OCI-LY3 (cell line): Measurements from ENCODE around the gene OSBPL6.

Experiments used
- CTCF ChIP-seq: fragments of 200-600, 300-600 bp; sonication (generic); IDR thresholded peaks from 2 replicates; pipeline ENCODE4 v1.5.1; 2014; ENCODE audit warnings: antibody characterized with exemption, low read length, low read depth
- EZH2phosphoT487 ChIP-seq: fragments of 200-600 bp; shearing (Covaris generic); IDR thresholded peaks from 2 replicates; pipeline ENCODE4 v1.6.1; 2018; ENCODE audit warnings: antibody characterized with exemption, mixed run types, low read depth

DNA sequence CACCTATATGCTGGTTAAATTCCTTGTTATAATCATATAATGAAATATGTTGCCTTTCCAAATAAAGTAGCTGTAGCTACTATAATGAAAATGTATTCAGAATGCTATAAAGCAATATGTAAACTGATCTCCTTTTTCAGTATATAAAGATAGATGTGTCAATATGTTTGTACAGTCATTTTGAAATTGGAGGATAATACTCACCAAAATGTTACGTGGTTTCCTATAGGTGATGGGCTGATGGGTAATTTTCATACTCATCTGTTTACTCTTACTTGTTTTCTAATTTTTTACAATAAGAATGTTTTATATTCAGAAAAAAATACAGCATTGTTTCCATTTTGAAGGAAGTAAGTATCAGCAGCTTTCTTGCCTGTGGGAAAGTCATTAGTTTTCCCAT is 186.5 kb downstream of the OSBPL6 start:
- TF ChIP-seq CTCF (no peak), EZH2phosphoT487 (no peak)
